T1000 (cell line): ENCODE data around the gene PHC2.
A peak's percentile ranks its signal among the peaks of the same experiment; 100 is the strongest.

Source experiments
- DNase-seq: peaks from one replicate; lab custom pipeline; 2025; ENCODE audit warnings: mixed read lengths; lab: John Stamatoyannopoulos, UW

The PHC2 gene

GRCh38 chr1:33388805-33389771 is 41.8 kb downstream of the PHC2 start:
- DNase-seq = peak; percentile 13

- no peak for DNase-seq
Observed at GRCh38 chr1:33387625-33388024, 43.3 kb downstream of the PHC2 start.

GRCh38 chr1:33385251-33385650 is 45.6 kb downstream of the PHC2 start:
- DNase-seq = no peak

GRCh38 chr1:33384040-33384812 is 46.7 kb downstream of the PHC2 start:
- DNase-seq = no peak

GRCh38 chr1:33383489-33383888 is 47.4 kb downstream of the PHC2 start:
- DNase-seq = no peak

- DNase-seq = no peak
Observed at GRCh38 chr1:33382661-33383415, 48.1 kb downstream of the PHC2 start.

- DNase-seq = no peak
Observed at GRCh38 chr1:33381977-33382376, 48.9 kb downstream of the PHC2 start.

GRCh38 chr1:33380811-33381210 is 50.1 kb downstream of the PHC2 start:
- DNase-seq = no peak

- DNase-seq = no peak
Observed at GRCh38 chr1:33379631-33380354, 51.1 kb downstream of the PHC2 start.

GRCh38 chr1:33378976-33379375 is 51.9 kb downstream of the PHC2 start:
- no peak for DNase-seq

- DNase-seq = no peak
Observed at GRCh38 chr1:33378524-33378923, 52.4 kb downstream of the PHC2 start.

GRCh38 chr1:33377756-33378155 is 53.1 kb downstream of the PHC2 start:
- no peak for DNase-seq

GRCh38 chr1:33377013-33377412 is 53.9 kb downstream of the PHC2 start:
- DNase-seq = no peak

GRCh38 chr1:33375316-33375715 is 55.6 kb downstream of the PHC2 start:
- DNase-seq = no peak

GRCh38 chr1:33374336-33375105 is 56.4 kb downstream of the PHC2 start:
- DNase-seq = no peak

GRCh38 chr1:33373606-33374005 is 57.3 kb downstream of the PHC2 start:
- DNase-seq = no peak

GRCh38 chr1:33372677-33373076 is 58.2 kb downstream of the PHC2 start:
- no peak for DNase-seq

- no peak for DNase-seq
Observed at GRCh38 chr1:33372162-33372561, 58.7 kb downstream of the PHC2 start.

- no peak for DNase-seq
Observed at GRCh38 chr1:33371334-33371733, 59.6 kb downstream of the PHC2 start.

- no peak for DNase-seq
Observed at GRCh38 chr1:33370827-33371226, 60.1 kb downstream of the PHC2 start.

- peak; percentile 32 for DNase-seq
Observed at GRCh38 chr1:33370301-33370700, 60.6 kb downstream of the PHC2 start.
